NCI-H2227 treated with DMSO at 0.1 percent for 48 hours (cell line): ENCODE results near the gene DUS2.
A peak's percentile ranks its signal among the peaks of the same experiment; 100 is the strongest.
"Not testable (repeated sequence)": the region's sequence is repeated elsewhere in the genome, so short reads cannot be mapped to it uniquely, and the experiment has no call there.

Experiments
- DNase-seq: peaks from one replicate; lab custom pipeline; 2025; lab: John Stamatoyannopoulos, UW

Gene DUS2

GRCh38 chr16:68022728-68023537 is at the start of gene DUS2, which contains the start of gene DDX28:
Gene DUS2 (plus strand): TSS chr16:68023284. CDS start chr16:68038024, 14,740 bp downstream.
Gene DDX28 (minus strand): TSS chr16:68023232. CDS start chr16:68023202, 30 bp downstream.
- DNase-seq: peak; percentile 79

GRCh38 chr16:67975321-67976105 is 47.6 kb upstream of the DUS2 start:
- no peak for DNase-seq

DNA sequence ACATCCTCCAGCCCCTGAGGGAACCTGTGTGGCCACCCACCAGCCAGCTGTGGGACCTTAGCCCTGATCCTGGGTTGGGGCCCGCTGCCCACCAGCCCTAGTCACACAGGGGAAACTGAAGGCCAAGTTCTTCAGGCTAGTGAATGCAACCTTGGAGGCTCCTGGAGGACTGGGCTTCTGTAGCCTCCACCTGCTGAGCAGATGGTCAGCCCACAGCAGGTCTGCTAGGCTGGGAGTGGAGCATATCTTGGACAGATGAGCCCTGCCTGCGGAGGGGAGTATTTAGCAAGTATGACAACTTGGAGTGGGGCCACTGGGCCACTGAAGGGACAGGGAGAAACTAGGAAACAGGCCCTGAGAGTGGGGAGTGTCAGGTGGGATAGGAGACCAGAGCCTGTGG is 46.9 kb upstream of the DUS2 start:
- DNase-seq: no peak

DNA sequence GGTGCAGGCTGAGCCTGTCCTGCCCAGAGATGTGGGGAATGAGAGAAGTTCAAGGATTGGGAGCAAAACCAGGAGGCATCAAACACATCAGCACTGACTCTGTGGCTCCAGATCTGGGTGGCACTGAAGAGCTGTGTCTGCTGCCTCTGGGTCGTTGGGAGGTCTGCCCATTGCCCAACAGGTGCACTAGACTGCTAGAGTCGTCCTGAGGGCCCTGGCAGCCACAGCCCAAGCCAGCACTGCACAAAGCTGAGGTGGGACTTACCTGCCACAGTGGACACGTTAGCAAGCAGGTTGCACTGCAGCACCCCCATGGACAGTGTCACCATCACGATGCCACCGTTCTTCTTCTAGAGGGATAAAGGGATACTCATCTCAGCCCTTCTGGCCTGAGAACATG is 46.1 kb upstream of the DUS2 start:
- DNase-seq: no peak

- DNase-seq: no peak
Observed at GRCh38 chr16:67977469-67978227, 45.4 kb upstream of the DUS2 start.

DNA sequence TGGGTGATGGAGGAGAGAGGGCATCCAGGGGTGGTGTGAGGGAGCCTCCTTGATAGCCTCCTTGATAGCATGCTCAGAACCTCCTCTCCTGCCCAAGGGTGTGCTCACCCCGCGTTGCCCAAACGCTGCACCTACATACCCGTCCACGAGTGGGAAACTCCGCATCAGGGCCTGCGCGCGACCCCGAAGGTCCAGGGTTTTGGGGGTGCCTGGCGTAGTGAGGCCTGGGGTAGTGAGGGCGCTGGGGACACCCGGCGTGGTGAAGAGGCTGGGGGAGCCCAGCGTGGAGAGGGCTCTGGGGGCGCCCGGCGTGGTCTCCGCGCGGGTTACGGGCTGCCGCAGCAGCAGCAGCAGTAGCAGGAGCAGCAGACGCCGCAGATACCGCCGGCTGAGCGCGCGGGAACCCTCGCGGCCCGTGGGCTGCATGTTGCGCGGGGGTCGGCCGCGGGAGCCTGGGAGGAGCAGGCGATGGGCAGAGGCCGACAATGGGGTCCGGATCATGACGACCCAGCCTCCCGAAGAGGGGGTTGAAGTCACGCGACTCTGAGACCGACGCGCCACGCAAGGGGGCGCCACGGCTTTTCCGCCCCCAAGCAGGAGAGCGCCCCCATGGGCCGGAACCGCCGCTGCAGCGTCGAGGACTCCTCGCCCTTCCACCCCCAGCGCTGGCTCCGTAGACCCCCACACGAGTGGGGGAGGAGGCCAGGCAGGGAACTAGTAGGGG is 43.0 kb upstream of the DUS2 start, which contains the start of gene DPEP3:
TSS of gene DPEP3 (minus strand) at position 545 of the 724 bp plus-strand sequence. CDS start at position 426, 119 bp downstream.
- DNase-seq: no peak

DNA sequence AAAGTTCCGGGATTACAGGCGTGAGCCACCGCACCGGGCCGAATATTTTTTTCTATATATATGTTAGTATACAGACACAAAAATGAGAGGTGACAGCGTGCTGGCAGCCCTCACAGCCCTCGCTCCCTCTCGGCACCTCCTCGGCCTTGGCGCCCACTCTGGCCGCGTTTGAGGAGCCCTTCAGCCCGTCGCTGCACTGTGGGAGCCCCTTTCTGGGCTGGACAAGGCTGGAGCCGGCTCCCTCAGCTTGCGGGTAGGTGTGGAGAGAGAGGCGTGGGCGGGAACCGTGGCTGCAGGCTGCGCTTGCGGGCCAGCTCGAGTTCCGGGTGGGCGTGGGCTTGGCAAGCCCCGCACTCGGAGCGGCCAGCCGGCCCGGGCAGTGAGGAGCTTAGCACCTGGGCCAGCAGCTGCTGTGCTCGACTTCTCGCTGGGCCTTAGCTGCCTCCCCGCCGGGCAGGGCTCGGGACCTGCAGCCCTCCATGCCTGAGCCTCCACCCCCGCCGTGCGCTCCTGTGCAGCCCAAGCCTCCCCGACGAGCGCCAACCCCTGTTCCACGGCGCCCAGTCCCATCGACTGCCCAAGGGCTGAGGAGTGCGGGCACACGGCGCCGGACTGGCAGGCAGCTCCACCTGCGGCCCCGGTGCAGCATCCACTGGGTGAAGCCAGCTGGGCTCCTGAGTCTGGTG is 40.9 kb upstream of the DUS2 start:
- no peak for DNase-seq

DNA sequence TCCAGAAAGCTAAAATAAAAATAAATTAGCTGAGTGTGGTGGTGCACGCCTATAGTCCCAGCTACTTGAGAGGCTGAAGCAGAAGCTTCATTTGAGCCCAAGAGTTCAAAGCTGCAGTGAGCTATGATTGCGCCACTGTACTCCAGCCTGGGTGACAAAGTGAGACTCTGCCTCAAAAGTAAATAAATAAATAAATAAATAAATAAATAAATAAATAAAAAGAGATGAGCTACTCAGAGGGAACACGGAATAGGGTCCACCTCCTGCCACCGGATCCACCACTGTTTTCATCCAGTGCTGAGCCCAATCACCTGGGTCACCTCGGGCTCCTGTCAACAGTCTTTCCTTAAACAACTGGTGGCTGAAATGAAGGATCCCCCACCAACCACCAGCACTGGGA is 36.1 kb upstream of the DUS2 start:
- DNase-seq: no peak

GRCh38 chr16:67987460-67988160 is 35.5 kb upstream of the DUS2 start:
- DNase-seq: no peak

GRCh38 chr16:67988675-67989074 is 34.4 kb upstream of the DUS2 start:
- DNase-seq: no peak

DNA sequence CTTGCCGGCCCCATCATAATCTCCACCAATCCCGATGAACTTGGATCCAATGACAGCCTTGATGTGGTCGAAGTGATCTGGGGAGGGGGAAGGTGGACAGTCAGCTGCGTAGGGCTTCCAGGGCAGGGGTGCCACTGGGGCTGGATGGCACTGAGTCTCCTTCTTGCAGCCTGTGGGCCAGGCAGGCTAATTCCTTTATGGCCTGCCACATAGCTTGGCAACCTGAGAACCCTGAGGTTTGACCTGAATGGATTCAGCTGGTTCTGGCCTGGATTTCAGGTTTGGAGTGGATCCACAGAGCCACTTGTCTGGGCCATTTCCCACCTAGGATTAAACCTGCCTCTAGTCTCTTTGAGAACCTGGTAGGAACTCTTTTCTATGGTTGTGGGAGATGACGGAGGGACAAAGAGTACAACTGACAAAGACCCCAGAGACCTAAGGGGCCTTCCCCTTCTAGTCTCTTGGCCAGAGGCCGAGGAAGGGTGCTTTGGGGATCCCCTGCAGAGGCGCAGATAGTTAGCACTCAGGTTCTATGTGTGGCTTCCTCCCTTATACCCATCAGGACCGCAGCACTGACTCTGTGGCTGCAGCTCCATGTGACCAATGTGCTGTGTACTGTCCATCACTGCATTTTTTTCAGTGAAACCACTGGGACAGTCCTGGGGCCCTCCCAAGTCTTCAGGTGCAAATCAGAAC is 33.6 kb upstream of the DUS2 start:
- DNase-seq: no peak

DNA sequence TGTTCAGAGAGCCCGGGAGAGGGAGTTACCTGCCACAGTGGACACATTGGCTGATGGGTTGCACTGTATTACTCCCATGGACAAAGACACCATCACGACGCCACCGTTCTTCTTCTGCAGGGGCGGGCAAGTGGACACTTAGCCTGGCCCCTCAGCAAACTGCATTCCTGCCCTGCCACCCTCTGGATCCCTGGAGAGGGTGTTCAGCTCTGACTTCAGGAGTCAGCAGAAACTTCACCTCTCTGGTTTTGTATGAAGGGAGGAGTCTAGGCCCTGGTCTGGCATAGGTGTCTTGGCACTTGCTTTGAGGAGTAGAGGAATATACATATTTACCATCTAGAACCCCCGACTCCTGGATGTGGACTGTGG is 33.1 kb upstream of the DUS2 start:
- no peak for DNase-seq

- no peak for DNase-seq
Observed at GRCh38 chr16:67992661-67993206, 30.4 kb upstream of the DUS2 start.

- DNase-seq: no peak
Observed at GRCh38 chr16:67993207-67994039, 29.7 kb upstream of the DUS2 start.

DNA sequence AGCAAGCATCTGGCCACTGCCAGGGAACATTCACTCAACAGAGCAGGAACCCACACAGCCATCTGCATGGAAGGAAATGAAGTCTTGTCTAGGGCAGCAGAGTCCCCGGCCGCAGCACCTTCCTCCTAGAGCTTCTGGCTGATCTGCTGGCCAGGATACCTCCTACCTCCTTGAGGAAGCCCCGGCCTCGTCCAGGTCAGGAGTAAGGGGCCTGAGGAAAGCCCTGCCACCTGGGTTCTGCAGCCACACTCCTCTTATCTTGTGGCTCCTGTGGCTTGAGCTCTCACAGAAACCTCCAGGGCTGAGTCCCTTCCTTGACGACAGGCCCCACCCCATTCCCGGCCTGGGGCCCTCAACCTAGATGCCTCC is 29.1 kb upstream of the DUS2 start:
- not testable (repeated sequence) for DNase-seq

DNA sequence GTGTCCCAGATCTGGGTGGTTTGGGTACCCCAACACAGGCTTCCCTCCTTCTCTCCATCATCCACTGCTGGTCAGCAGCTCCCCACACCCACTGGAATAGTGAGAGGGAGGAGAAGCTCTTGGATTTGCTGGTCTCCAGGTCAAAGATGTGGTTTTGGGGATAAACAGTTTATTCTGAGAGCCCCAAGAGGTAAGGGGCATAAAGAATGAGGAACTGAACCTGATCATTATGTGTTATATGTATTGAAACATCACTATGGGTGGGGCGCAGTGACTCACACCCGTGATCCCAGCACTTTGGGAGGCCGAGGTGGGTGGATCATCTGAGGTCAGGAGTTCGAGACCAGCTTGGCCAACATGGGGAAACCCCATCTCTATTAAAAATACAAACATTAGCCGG is 27.7 kb upstream of the DUS2 start:
- no peak for DNase-seq

GRCh38 chr16:67996666-67997065 is 26.4 kb upstream of the DUS2 start:
- DNase-seq: no peak

DNA sequence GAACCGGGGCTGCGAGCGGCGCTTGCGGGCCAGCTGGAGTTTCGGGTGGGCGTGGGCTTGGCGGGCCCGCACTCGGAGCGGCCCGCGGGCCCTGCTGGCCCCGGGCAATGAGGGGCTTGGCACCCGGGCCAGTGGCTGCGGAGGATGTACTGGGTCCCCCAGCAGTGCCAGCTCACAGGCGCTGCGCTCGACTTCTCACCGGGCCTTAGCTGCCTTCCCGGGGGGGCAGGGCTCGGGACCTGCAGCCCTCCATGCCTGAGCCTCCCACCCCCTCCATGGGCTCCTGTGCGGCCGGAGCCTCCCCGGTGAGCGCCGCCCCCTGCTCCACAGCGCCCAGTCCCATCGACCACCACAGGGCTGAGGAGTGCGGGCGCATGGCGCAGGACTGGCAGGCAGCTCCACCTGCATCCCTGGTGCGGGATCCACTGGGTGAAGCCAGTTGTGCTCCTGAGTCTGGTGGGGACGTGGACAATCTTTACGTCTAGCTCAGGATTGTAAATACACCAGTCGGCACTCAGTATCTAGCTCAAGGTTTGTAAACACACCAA is 24.8 kb upstream of the DUS2 start:
- not testable (repeated sequence) for DNase-seq
